ENCODE measurements around the gene PCBP3.

The PCBP3 gene

DNA sequence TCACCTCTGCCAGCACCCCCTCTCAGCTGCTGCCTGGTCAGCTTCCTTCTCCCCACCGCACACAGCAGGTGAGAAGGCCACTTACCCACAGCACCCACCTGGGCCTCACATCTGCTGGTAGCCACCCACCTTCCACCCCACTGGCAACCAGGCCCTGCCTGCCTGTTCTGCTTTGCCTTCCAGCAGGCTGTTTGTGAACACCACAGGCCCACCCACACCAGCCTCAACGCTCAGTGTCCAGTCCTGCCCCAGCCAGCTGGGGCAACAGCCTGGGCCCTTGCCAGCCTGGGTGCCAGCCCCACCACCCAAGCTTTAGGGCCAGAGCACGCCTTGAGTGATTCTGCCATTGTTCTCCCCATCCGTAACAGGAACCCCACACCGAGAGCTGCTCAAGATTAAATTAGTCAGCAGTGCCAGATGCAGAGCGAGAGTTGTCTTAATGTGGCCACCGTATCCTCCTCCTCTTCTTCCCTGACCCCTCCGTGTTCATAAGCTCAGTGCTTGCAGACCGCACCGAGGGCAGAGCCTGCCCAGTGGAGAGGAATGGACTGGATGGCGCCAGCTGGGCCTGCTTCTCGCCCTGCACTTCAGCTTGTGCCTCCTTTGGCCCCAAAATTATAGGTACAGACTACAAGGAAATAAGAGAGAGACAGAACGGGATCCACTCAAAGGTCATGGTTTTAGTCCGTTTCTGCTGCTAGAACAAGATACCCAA, 217.8 kb downstream of the PCBP3 start:
- DNase-seq (ENCODE audit: low spot score): no peak

GRCh38 chr21:45862543-45863207, 219.2 kb downstream of the PCBP3 start:
- no peak for DNase-seq (ENCODE audit: low spot score)

GRCh38 chr21:45863267-45863666, 219.7 kb downstream of the PCBP3 start:
- no peak for DNase-seq (ENCODE audit: low spot score)

- DNase-seq (ENCODE audit: low spot score): no peak
These were observed 220.2 kb downstream of the PCBP3 start for GRCh38 chr21:45863751-45864150.

DNA sequence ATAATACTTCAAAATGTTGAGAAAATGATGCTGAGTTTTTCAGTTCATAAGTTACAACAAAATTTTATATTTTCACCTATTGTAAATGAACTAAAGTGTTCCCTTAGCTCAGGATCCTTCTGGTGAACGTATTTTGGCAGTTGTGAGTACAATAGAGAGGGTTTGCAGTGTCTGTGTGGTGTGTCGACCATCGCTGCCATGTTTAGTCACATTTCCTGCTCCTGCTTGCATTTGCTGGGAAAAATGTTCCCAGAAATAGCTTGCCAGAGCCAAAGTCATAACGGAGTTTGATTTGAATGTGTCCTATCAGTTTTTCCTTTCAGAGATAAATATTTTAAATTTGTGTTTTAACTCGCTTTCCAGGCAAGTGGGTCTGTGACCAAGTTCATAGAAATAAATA, 220.9 kb downstream of the PCBP3 start:
- DNase-seq (ENCODE audit: low spot score): no peak

DNA sequence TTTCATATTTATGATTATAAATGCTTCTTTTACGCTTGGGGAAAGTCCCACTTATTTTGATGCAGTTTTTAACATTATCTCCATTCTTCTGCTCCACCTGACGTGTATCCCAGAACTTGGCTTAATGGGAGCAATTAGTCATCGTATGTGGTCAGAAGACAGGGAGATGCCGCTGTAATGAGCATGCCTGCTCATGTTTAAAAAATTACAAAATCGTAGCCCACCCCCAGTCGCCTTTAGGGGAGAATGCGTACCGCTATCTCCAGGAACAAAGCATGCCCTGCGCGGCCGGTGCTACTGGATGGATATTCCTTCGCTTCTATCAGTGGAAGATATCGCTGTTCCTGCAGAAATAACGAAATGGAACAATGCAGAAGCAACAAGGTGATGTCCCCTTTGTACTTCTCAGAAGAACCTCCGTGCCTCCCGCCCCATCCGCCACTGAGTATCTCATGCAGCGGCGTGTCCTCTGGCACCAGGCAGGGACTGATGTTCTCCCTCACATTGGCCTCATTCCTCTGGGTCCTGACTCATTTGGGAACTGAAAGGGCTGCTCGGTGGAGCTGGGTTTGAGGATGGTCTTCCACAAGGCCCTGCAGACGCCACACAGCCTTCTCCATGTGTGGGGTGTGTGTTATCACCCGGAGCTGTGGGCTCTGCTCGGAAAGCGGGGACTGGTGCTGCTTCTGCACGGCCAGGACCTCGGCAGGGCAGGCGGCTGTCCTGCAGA, 221.7 kb downstream of the PCBP3 start:
- DNase-seq (ENCODE audit: low spot score): no peak

GRCh38 chr21:45866551-45866950, 223.0 kb downstream of the PCBP3 start:
- DNase-seq (ENCODE audit: low spot score): no peak

GRCh38 chr21:45867041-45867666, 223.6 kb downstream of the PCBP3 start:
- no peak for DNase-seq (ENCODE audit: low spot score)

- DNase-seq (ENCODE audit: low spot score): no peak
These were observed 224.2 kb downstream of the PCBP3 start for GRCh38 chr21:45867671-45868081.

- no peak for DNase-seq (ENCODE audit: low spot score)
These were observed 224.6 kb downstream of the PCBP3 start for GRCh38 chr21:45868086-45868485.

DNA sequence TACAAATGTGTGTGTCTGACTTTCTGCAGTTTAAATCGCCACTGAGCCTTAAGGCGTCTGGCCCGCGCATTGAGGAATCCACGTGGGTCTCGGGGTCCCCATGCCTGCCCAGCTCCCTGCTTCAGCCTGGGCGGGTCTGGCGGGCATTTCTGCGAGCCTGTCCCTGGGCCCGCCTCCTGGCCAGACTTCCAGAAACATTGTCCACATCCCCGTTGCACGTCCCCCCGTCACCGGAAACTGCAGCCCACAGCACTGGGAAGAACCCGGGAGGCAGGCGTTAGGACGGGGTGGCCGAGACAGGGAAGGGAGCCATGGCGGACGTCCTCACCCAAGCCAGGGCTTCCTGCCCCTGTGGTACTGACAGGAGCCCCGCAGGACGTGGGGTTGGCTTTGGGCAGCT, 225.0 kb downstream of the PCBP3 start:
- DNase-seq (ENCODE audit: low spot score): no peak

- DNase-seq (ENCODE audit: low spot score): no peak
These were observed 225.8 kb downstream of the PCBP3 start for GRCh38 chr21:45869121-45870007.

DNA sequence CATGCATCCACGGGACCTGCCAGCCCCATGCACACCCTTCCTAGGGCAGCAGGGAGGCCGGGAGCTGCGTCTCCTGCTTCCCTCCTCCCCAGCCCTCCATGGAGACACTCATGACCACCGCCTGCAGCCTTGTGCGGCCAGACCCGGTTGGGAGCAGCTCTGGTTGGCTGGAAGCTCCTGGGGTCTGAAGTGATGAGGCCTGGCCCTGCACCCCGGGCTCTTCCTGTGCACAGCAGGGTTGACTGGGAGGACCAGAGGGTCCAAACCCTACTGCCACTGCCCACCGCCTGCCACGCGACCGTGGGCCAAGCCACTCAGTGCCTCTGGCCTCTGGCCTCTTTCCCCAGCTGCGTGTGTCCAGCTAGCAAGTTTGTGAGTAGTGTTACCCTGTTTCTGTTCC, 226.9 kb downstream of the PCBP3 start:
- no peak for DNase-seq (ENCODE audit: low spot score)

DNA sequence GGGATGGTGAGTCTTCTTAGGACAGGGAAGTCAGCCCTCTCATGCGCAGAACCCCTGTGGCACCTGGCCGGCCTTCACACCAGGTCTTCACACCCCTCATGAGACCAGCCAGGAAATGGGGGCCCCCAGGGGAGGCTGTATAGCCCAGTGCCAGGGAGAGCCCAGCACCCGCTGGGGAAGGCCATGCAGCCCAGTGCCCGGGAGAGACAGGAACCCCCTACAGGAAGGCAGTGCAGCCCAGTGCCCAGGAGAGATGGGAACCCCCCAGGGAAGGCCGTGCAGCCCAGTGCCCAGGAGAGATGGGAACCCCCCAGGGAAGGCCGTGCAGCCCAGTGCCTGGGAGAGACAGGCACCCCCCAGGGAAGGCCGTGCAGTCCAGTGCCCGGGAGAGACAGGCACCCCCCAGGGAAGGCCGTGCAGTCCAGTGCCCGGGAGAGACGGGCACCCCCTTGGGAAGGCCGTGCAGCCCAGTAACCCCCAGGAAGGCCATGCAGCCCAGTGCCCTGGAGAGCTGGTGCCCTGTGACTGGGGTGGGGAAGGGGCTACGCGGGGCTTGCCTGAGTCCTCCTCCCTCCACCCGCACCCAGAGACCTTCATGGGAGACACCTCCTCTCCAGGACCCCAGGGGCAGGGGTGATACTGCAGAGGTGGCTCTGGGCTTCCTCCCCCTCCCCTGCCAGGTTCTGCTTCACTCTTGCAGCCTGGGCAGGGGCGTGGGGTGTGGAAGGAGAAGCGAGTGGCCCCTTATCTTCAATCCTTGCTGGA, 227.5 kb downstream of the PCBP3 start:
- DNase-seq (ENCODE audit: low spot score): no peak

DNA sequence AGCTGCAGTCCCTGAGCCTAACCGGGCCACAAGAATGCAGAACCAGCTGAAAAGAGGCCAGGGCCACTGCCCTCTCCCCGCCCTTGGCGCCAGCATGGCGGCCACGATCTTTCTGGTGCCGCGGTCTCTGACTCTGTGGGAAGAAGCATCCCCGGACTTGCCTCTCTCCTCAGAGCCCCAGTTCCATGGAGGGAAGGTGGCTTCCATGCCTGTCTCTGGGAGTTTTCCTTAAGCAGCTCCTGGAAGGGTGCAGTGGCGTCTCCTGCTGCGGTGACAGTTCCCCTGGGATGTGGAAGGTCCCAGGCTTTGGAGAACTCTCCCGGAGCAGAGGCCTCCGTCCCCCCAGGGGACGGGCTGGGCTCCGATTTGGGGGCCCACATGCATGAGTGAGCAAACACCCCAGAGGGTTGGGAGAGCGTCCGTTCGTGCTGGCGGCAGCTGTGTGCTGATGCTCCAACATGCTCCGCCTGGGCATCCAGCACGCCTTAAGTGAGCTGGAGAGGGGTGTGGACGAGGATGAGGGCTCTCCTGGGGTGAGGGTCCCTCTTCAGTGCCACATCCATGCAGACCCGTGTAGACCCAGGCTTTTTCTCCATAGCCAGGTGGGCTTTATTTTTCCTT, 228.2 kb downstream of the PCBP3 start:
- DNase-seq (ENCODE audit: low spot score): no peak

DNA sequence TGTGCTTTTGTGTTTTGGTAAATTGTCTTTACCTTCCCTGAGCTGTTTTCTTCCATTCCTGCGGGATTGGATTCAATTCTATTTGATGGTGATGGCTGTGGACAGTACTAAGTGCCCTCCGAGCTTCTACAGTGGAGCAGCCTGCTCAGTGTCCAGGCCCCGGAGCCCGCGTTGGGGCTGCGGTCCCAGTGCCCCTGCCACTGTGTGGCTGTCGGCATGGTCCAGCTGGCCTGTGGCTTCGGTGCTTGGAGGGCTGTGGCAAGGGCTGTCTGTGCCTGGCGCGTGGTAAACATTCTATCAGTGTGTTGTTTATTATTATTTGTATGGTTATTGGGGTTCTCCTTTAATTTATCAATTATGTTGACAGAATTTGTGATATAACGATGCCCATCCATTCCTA, 228.9 kb downstream of the PCBP3 start:
- no peak for DNase-seq (ENCODE audit: low spot score)

DNA sequence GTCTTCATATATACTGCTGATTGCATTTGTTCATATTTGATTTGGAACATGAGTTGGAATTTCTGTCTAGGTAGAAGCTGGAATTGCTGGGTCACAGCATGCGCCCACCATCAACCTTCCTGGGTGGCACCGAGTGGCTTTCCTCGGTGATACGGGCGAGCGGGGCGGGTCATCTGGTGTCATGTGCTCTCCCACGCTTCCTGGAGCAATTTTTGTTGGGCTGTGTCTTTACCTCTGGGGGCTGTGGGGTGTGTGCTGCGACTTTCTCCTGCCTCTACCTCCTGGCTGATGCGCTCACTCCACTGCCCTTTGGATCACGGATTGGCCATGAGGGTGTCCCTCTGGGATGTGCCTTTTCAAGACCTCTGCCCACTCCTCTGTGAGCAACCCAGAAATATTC, 229.4 kb downstream of the PCBP3 start:
- DNase-seq (ENCODE audit: low spot score): no peak

DNA sequence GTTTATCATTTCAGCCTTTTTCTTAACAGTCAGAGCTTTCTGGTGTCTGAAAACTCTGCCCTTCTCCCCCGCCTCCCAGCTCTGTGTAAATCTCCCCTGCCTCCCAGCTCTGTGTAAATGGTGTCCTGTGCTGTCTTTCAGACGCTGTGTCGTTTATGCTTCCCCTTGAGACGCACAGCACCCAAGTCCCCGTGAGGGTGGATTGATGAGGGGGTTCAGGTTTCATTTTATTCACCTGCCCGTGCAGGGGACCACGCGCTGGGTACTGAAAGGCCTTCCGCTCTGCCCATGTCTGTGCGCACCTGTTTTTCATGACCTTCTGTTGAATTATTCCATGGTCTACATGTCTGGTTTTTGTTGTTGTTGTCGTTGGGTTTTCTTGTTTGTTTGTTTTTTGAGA, 229.9 kb downstream of the PCBP3 start:
- DNase-seq (ENCODE audit: low spot score): no peak

GRCh38 chr21:45873866-45874265, 230.3 kb downstream of the PCBP3 start:
- no peak for DNase-seq (ENCODE audit: low spot score)

- DNase-seq (ENCODE audit: low spot score): no peak
These were observed 231.3 kb downstream of the PCBP3 start for GRCh38 chr21:45874716-45875415.

Measured in Ammon's horn (tissue), 1 donor.